Stimulated activated memory B cell treated with anti-CD40 and anti-IgM and Interleukin-4, amounts not matched to agents 10 μg/mL and 1 μg/mL and 100 μg/mL, for 72 hours (primary cell): ENCODE data around the gene DOCK9.
A peak's percentile ranks its signal among the peaks of the same experiment; 100 is the strongest.
"Not testable (repeated sequence)": the region's sequence is repeated elsewhere in the genome, so short reads cannot be mapped to it uniquely, and the experiment has no call there.

Experiments
- ATAC-seq: fragments of 150-1000 bp; cut with Tn5 transposase; 2 replicates; pipeline ENCODE4 v1.10.0; 2021
- H3K27ac Mint-ChIP-seq: one replicate; pipeline ENCODE4 v1.8.0; 2022; ENCODE audit warnings: mild to moderate bottlenecking, mixed read lengths
- H3K27me3 Mint-ChIP-seq: one replicate; pipeline ENCODE4 v1.8.0; 2022; ENCODE audit warnings: mixed read lengths
- H3K36me3 Mint-ChIP-seq: one replicate; pipeline ENCODE4 v1.8.0; 2022; ENCODE audit warnings: mixed read lengths
- H3K4me1 Mint-ChIP-seq: one replicate; pipeline ENCODE4 v1.8.0; 2022; ENCODE audit warnings: mixed read lengths
- H3K4me3 Mint-ChIP-seq: one replicate; pipeline ENCODE4 v1.8.0; 2022; ENCODE audit warnings: mild to moderate bottlenecking, moderate library complexity, mixed read lengths
- H3K9me3 Mint-ChIP-seq: one replicate; pipeline ENCODE4 v1.8.0; 2022; ENCODE audit warnings: mixed read lengths

Gene DOCK9

GRCh38 chr13:98771838-98772611, 205.8 kb downstream of the DOCK9 start:
- Mint-ChIP-seq H3K4me3 (no peak overlapping the region), H3K27me3 (peaks cover 15% of the 10 kb centered on the region), H3K27ac (no peak overlapping the region), H3K4me1 (no peaks in the 10 kb centered on the region), H3K36me3 (no peaks in the 10 kb centered on the region), H3K9me3 (no peaks in the 10 kb centered on the region)
- ATAC-seq = no peak

- H3K4me3 Mint-ChIP-seq = no peak overlapping the region
- H3K27ac Mint-ChIP-seq = no peak overlapping the region
- no peaks in the 10 kb centered on the region for H3K36me3 Mint-ChIP-seq
- no peak for ATAC-seq
- H3K27me3 Mint-ChIP-seq = peaks cover 7% of the 10 kb centered on the region
- H3K9me3 Mint-ChIP-seq = no peaks in the 10 kb centered on the region
- H3K4me1 Mint-ChIP-seq = no peaks in the 10 kb centered on the region
Observed at GRCh38 chr13:98769736-98770135, 208.1 kb downstream of the DOCK9 start.

GRCh38 chr13:98768522-98768921, 209.3 kb downstream of the DOCK9 start:
- peaks cover 7% of the 10 kb centered on the region for H3K27me3 Mint-ChIP-seq
- ATAC-seq = no peak
- H3K4me3 Mint-ChIP-seq = no peak overlapping the region
- no peaks in the 10 kb centered on the region for H3K36me3 Mint-ChIP-seq
- no peaks in the 10 kb centered on the region for H3K4me1 Mint-ChIP-seq
- H3K9me3 Mint-ChIP-seq = no peaks in the 10 kb centered on the region
- no peak overlapping the region for H3K27ac Mint-ChIP-seq

- Mint-ChIP-seq H3K4me1 (no peaks in the 10 kb centered on the region), H3K27me3 (peaks cover 7% of the 10 kb centered on the region), H3K27ac (no peak overlapping the region), H3K9me3 (no peaks in the 10 kb centered on the region), H3K4me3 (no peak overlapping the region), H3K36me3 (no peaks in the 10 kb centered on the region)
- no peak for ATAC-seq
Observed at GRCh38 chr13:98766697-98767096, 211.2 kb downstream of the DOCK9 start.

GRCh38 chr13:98765996-98766519, 211.8 kb downstream of the DOCK9 start:
- Mint-ChIP-seq H3K4me1 (no peaks in the 10 kb centered on the region), H3K9me3 (peaks cover 2% of the 10 kb centered on the region), H3K36me3 (no peaks in the 10 kb centered on the region), H3K4me3 (no peak overlapping the region), H3K27me3 (peaks cover 11% of the 10 kb centered on the region), H3K27ac (no peak overlapping the region)
- ATAC-seq = no peak

GRCh38 chr13:98761986-98762616, 215.8 kb downstream of the DOCK9 start:
- Mint-ChIP-seq H3K9me3 (peaks cover 9% of the 10 kb centered on the region), H3K4me3 (peak overlapping the region; percentile 51), H3K36me3 (no peaks in the 10 kb centered on the region), H3K27me3 (peaks cover 24% of the 10 kb centered on the region), H3K4me1 (no peaks in the 10 kb centered on the region), H3K27ac (no peak overlapping the region)
- ATAC-seq = no peak

- Mint-ChIP-seq H3K27ac (no peak overlapping the region), H3K4me1 (no peaks in the 10 kb centered on the region), H3K36me3 (no peaks in the 10 kb centered on the region), H3K4me3 (peak overlapping the region; percentile 51), H3K9me3 (peaks cover 9% of the 10 kb centered on the region), H3K27me3 (peaks cover 27% of the 10 kb centered on the region)
- no peak for ATAC-seq
Observed at GRCh38 chr13:98761126-98761985, 216.5 kb downstream of the DOCK9 start.

- no peak for ATAC-seq
- peaks cover 11% of the 10 kb centered on the region for H3K9me3 Mint-ChIP-seq
- H3K36me3 Mint-ChIP-seq = peaks cover 7% of the 10 kb centered on the region
- no peak overlapping the region for H3K27ac Mint-ChIP-seq
- H3K4me1 Mint-ChIP-seq = no peaks in the 10 kb centered on the region
- H3K27me3 Mint-ChIP-seq = peaks cover 66% of the 10 kb centered on the region
- H3K4me3 Mint-ChIP-seq = no peak overlapping the region
Observed at GRCh38 chr13:98755729-98756128, 222.1 kb downstream of the DOCK9 start.

- peaks cover 66% of the 10 kb centered on the region for H3K27me3 Mint-ChIP-seq
- H3K36me3 Mint-ChIP-seq = peaks cover 7% of the 10 kb centered on the region
- H3K27ac Mint-ChIP-seq = no peak overlapping the region
- peaks cover 7% of the 10 kb centered on the region for H3K9me3 Mint-ChIP-seq
- ATAC-seq = no peak
- no peak overlapping the region for H3K4me3 Mint-ChIP-seq
- no peaks in the 10 kb centered on the region for H3K4me1 Mint-ChIP-seq
Observed at GRCh38 chr13:98755116-98755515, 222.7 kb downstream of the DOCK9 start.

GRCh38 chr13:98754468-98754867, 223.4 kb downstream of the DOCK9 start:
- not testable (repeated sequence) for H3K9me3 Mint-ChIP-seq, H3K27ac Mint-ChIP-seq, H3K36me3 Mint-ChIP-seq, H3K4me1 Mint-ChIP-seq, ATAC-seq, H3K4me3 Mint-ChIP-seq
- peaks cover 68% of the 10 kb centered on the region for H3K27me3 Mint-ChIP-seq

GRCh38 chr13:98752467-98753290, 225.2 kb downstream of the DOCK9 start, which contains the start of gene SLC15A1:
SLC15A1 (minus strand) TSS chr13:98752672; CDS start chr13:98752598, 74 bp downstream.
- Mint-ChIP-seq H3K27me3 (peaks cover 63% of the 10 kb centered on the region), H3K27ac (no peak within 1 kb of the TSS), H3K9me3 (peaks cover 7% of the 10 kb centered on the region), H3K4me1 (no peaks in the 10 kb centered on the region), H3K36me3 (peaks cover 7% of the 10 kb centered on the region), H3K4me3 (no peak within 1 kb of the TSS)
- peak; percentile 40 for ATAC-seq

- Mint-ChIP-seq H3K4me3 (no peak overlapping the region), H3K27ac (no peak overlapping the region), H3K4me1 (no peaks in the 10 kb centered on the region), H3K27me3 (peaks cover 56% of the 10 kb centered on the region), H3K36me3 (peaks cover 7% of the 10 kb centered on the region), H3K9me3 (peaks cover 7% of the 10 kb centered on the region)
- ATAC-seq = no peak
Observed at GRCh38 chr13:98751861-98752466, 225.9 kb downstream of the DOCK9 start.

- Mint-ChIP-seq H3K4me1 (no peaks in the 10 kb centered on the region), H3K9me3 (peaks cover 7% of the 10 kb centered on the region), H3K27me3 (peaks cover 54% of the 10 kb centered on the region), H3K27ac (no peak overlapping the region), H3K4me3 (no peak overlapping the region), H3K36me3 (peaks cover 7% of the 10 kb centered on the region)
- ATAC-seq = no peak
Observed at GRCh38 chr13:98751367-98751782, 226.5 kb downstream of the DOCK9 start.

- H3K27me3 Mint-ChIP-seq = peaks cover 43% of the 10 kb centered on the region
- no peak overlapping the region for H3K4me3 Mint-ChIP-seq
- no peak overlapping the region for H3K27ac Mint-ChIP-seq
- ATAC-seq = no peak
- H3K4me1 Mint-ChIP-seq = no peaks in the 10 kb centered on the region
- H3K9me3 Mint-ChIP-seq = peaks cover 5% of the 10 kb centered on the region
- H3K36me3 Mint-ChIP-seq = peaks cover 7% of the 10 kb centered on the region
Observed at GRCh38 chr13:98749501-98749900, 228.4 kb downstream of the DOCK9 start.
